Colonic mucosa (tissue), 4 donors: ENCODE data around the gene PPP2R5E. TPM values are rescaled to one million over a fixed set of nuclear protein-coding genes. Genes with fewer than 3 reads are reported as not detected.

Experiments used
- DNase-seq: peaks from one replicate; pipeline ENCODE4 v3.0.0-alpha.2; 2020
- H3K27ac ChIP-seq: fragments of 200-600 bp; one replicate; pipeline ENCODE4 v1.8.0; 2021
- H3K27me3 ChIP-seq: fragments of 200-600 bp; one replicate; pipeline ENCODE4 v1.8.0; 2021
- H3K36me3 ChIP-seq: fragments of 200-600 bp; one replicate; pipeline ENCODE4 v1.8.0; 2021
- H3K4me1 ChIP-seq: fragments of 200-600 bp; one replicate; pipeline ENCODE4 v1.8.0; 2021; ENCODE audit warnings: mild to moderate bottlenecking
- H3K4me3 ChIP-seq: fragments of 200-600 bp; one replicate; pipeline ENCODE4 v1.8.0; 2021
- H3K9ac ChIP-seq, 2 donors: one replicate each; pipeline ENCODE4 v1.7.0; 2013; ENCODE audit warnings: control low read depth in 2 of 2, low read depth in 2 of 2, low read length in 2 of 2
- H3K9me3 ChIP-seq: fragments of 200-600 bp; one replicate; pipeline ENCODE4 v1.8.0; 2021
- CTCF ChIP-seq: fragments of 200-600 bp; IDR thresholded peaks from one replicate; pipeline ENCODE4 v1.8.0; 2022; ENCODE audit warnings: antibody characterized with exemption, mild to moderate bottlenecking
- intact Hi-C: fragments of 100-400 bp; cut with DNase I; formaldehyde crosslinking; loops from one replicate; pipeline ENCODE4 v1.14.1; 2022
- total RNA-seq, 2 donors: library from RNA; stranded (reverse); fragmentation: NEBNext Ultra II Directional in 1 of 2; extraction: Animal tissue kit (Norgen Biotek cat#: 25700) in 1 of 2; gene quantifications; one replicate each; pipeline ENCODE4 v1.2.1, GENCODE V29; 2021
- donor health status: healthy.
- donor health status: DM: no; HTN: no; CAD: no.
- donor health status: DM: no; HTN: no; CAD: no.

PPP2R5E gene
- total RNA-seq, 2 donors from 2014 or later, result 58.0 to 62.7 TPM

- Histone ChIP-seq H3K9ac (no peak overlapping the region), H3K27ac (peak overlapping the region; percentile 39), H3K9me3 (no peaks in the 10 kb centered on the region), H3K27me3 (no peaks in the 10 kb centered on the region), H3K4me3 (no peak overlapping the region), H3K36me3 (no peaks in the 10 kb centered on the region), H3K4me1 (peaks cover 6% of the 10 kb centered on the region)
- TF ChIP-seq CTCF, result no peak
- intact Hi-C loops, result no loop called here
- no peak for DNase-seq
These were observed 137.5 kb downstream of the PPP2R5E start for GRCh38 chr14:63405715-63406114.

- Histone ChIP-seq H3K4me3 (no peak overlapping the region), H3K9ac (peak overlapping the region in 1 of 2 donors; percentile 49), H3K9me3 (no peaks in the 10 kb centered on the region), H3K36me3 (no peaks in the 10 kb centered on the region), H3K4me1 (peaks cover 6% of the 10 kb centered on the region), H3K27ac (peak overlapping the region; percentile 58), H3K27me3 (no peaks in the 10 kb centered on the region)
- intact Hi-C loops, result no loop called here
- peak; percentile 56 for DNase-seq
- no peak for TF ChIP-seq CTCF
These were observed 138.3 kb downstream of the PPP2R5E start for GRCh38 chr14:63404906-63405305.

- Histone ChIP-seq H3K4me3 (no peak overlapping the region), H3K4me1 (peaks cover 6% of the 10 kb centered on the region), H3K36me3 (no peaks in the 10 kb centered on the region), H3K27me3 (no peaks in the 10 kb centered on the region), H3K27ac (no peak overlapping the region), H3K9ac (no peak overlapping the region), H3K9me3 (no peaks in the 10 kb centered on the region)
- intact Hi-C loops, result no loop called here
- no peak for TF ChIP-seq CTCF
- no peak for DNase-seq
These were observed 141.5 kb downstream of the PPP2R5E start for GRCh38 chr14:63401646-63402045.

- peaks cover 4% of the 10 kb centered on the region for H3K4me1 ChIP-seq
- H3K9ac ChIP-seq, result no peak overlapping the region
- H3K4me3 ChIP-seq, result no peak overlapping the region
- TF ChIP-seq CTCF, result no peak
- no peak overlapping the region for H3K27ac ChIP-seq
- intact Hi-C loops, result no loop called here
- H3K27me3 ChIP-seq, result no peaks in the 10 kb centered on the region
- no peaks in the 10 kb centered on the region for H3K36me3 ChIP-seq
- no peaks in the 10 kb centered on the region for H3K9me3 ChIP-seq
- no peak for DNase-seq
These were observed 144.2 kb downstream of the PPP2R5E start for GRCh38 chr14:63398952-63399351.

GRCh38 chr14:63394841-63395240 lies 148.3 kb downstream of the PPP2R5E start:
- Histone ChIP-seq H3K27me3 (no peaks in the 10 kb centered on the region), H3K9ac (no peak overlapping the region), H3K9me3 (no peaks in the 10 kb centered on the region), H3K4me1 (no peaks in the 10 kb centered on the region), H3K27ac (no peak overlapping the region), H3K4me3 (no peak overlapping the region), H3K36me3 (peaks cover 4% of the 10 kb centered on the region)
- no peak for TF ChIP-seq CTCF
- DNase-seq, result no peak
- intact Hi-C loops, result no loop called here

- H3K4me1 ChIP-seq, result no peaks in the 10 kb centered on the region
- H3K27ac ChIP-seq, result no peak overlapping the region
- H3K27me3 ChIP-seq, result no peaks in the 10 kb centered on the region
- DNase-seq, result no peak
- H3K9ac ChIP-seq, result no peak overlapping the region
- H3K4me3 ChIP-seq, result no peak overlapping the region
- TF ChIP-seq CTCF, result no peak
- intact Hi-C loops, result no loop called here
- H3K36me3 ChIP-seq, result peaks cover 4% of the 10 kb centered on the region
- H3K9me3 ChIP-seq, result no peaks in the 10 kb centered on the region
These were observed 148.7 kb downstream of the PPP2R5E start for GRCh38 chr14:63394432-63394831.
